Activated CD4-positive, alpha-beta T cell treated with anti-CD3 and anti-CD28 coated beads for 36 hours (primary cell): Measurements from ENCODE around the gene KCNG4. TPM values are rescaled to one million over a fixed set of nuclear protein-coding genes. Genes with fewer than 3 reads are reported as not detected.
"Not testable (repeated sequence)": the region's sequence is repeated elsewhere in the genome, so short reads cannot be mapped to it uniquely, and the experiment has no call there.

Experiments used
- ATAC-seq: fragments of 200-7000 bp; cut with Tn5 transposase; one replicate; pipeline ENCODE4 v1.10.0; 2021; ENCODE audit warnings: mild to moderate bottlenecking, moderate library complexity
- CTCF ChIA-PET: fragments of 350-600 bp; sonication (Branson Sonifier 250); formaldehyde crosslinking; loops from one replicate; lab custom pipeline; 2021; ENCODE audit warnings: antibody characterized with exemption; lab: Charles Lee
- POLR2A ChIA-PET: fragments of 350-600 bp; sonication (Branson Sonifier 250); formaldehyde crosslinking; loops from one replicate; lab custom pipeline; 2021; ENCODE audit warnings: antibody characterized with exemption, inconsistent platforms; lab: Charles Lee
- DNase-seq: peaks from one replicate; pipeline ENCODE4 v3.0.0-alpha.2; 2020
- H3K27ac Mint-ChIP-seq: one replicate; pipeline ENCODE4 v1.8.0; 2021; ENCODE audit warnings: mixed read lengths
- H3K27me3 Mint-ChIP-seq: one replicate; pipeline ENCODE4 v1.8.0; 2021; ENCODE audit warnings: mixed read lengths
- H3K36me3 Mint-ChIP-seq: one replicate; pipeline ENCODE4 v1.8.0; 2021; ENCODE audit warnings: low read depth, mixed read lengths
- H3K4me1 Mint-ChIP-seq: one replicate; pipeline ENCODE4 v1.8.0; 2021; ENCODE audit warnings: mixed read lengths
- H3K4me3 Mint-ChIP-seq: one replicate; pipeline ENCODE4 v1.8.0; 2021; ENCODE audit warnings: mild to moderate bottlenecking, moderate library complexity, mixed read lengths
- H3K9me3 Mint-ChIP-seq: one replicate; pipeline ENCODE4 v1.8.0; 2021; ENCODE audit warnings: low read depth, mixed read lengths
- intact Hi-C, 2 experiments: fragments of 100-400 bp; cut with DNase I in 1 of 2; cut with micrococcal nuclease in 1 of 2; formaldehyde crosslinking; loops; one replicate each; pipeline versions ENCODE4 v1.14.2 to v1.15.1; 2022 to 2024; cut with DNase I, micrococcal nuclease
- total RNA-seq, 2 experiments: library from RNA; stranded (reverse); gene quantifications; one replicate each; pipeline ENCODE4 v1.2.3, GENCODE V29; 2021

The KCNG4 gene
- total RNA-seq, 2 experiments from 2014 or later: not detected

GRCh38 chr16:84205976-84206691 lies 33.7 kb downstream of the KCNG4 start:
- ChIA-PET POLR2A (no interaction called here), CTCF (no interaction called here)
- ATAC-seq (no peak), DNase-seq (no peak)
- intact Hi-C loops: no loop called here
- H3K4me3 Mint-ChIP-seq: no peak overlapping the region
- H3K27me3 Mint-ChIP-seq: no peaks in the 10 kb centered on the region
- no peaks in the 10 kb centered on the region for H3K36me3 Mint-ChIP-seq
- H3K4me1 Mint-ChIP-seq: peaks cover 2% of the 10 kb centered on the region
- H3K9me3 Mint-ChIP-seq: no peaks in the 10 kb centered on the region
- no peak overlapping the region for H3K27ac Mint-ChIP-seq

- CTCF ChIA-PET, POLR2A ChIA-PET, ATAC-seq: not testable (repeated sequence)
These were observed 34.7 kb downstream of the KCNG4 start for GRCh38 chr16:84205123-84205522.

GRCh38 chr16:84204551-84204950 lies 35.3 kb downstream of the KCNG4 start:
- H3K36me3 Mint-ChIP-seq, H3K4me3 Mint-ChIP-seq, H3K27me3 Mint-ChIP-seq, CTCF ChIA-PET, H3K9me3 Mint-ChIP-seq, intact Hi-C loops, H3K27ac Mint-ChIP-seq, DNase-seq, ATAC-seq, POLR2A ChIA-PET, H3K4me1 Mint-ChIP-seq: not testable (repeated sequence)

More at GRCh38 chr16:84205123-84205522, 34.7 kb downstream of the KCNG4 start:
- H3K4me1 Mint-ChIP-seq, H3K27me3 Mint-ChIP-seq, intact Hi-C loops, H3K27ac Mint-ChIP-seq, H3K4me3 Mint-ChIP-seq, H3K9me3 Mint-ChIP-seq, DNase-seq, H3K36me3 Mint-ChIP-seq: not testable (repeated sequence)

GRCh38 chr16:84199861-84200260 lies 40.0 kb downstream of the KCNG4 start:
- Mint-ChIP-seq H3K4me1 (no peaks in the 10 kb centered on the region), H3K27ac (no peak overlapping the region), H3K9me3 (no peaks in the 10 kb centered on the region), H3K36me3 (no peaks in the 10 kb centered on the region), H3K4me3 (no peak overlapping the region), H3K27me3 (no peaks in the 10 kb centered on the region)
- ATAC-seq (no peak), DNase-seq (no peak)
- intact Hi-C loops: no loop called here
- CTCF ChIA-PET: interaction anchor here (0.7 to 1.2 kb wide), 2 partner anchors 13 to 94 kb away, joined by 3 to 4 read pairs; partner anchors contain the start of gene TAF1C
- POLR2A ChIA-PET: no interaction called here

GRCh38 chr16:84199097-84199496 lies 40.7 kb downstream of the KCNG4 start:
- Mint-ChIP-seq H3K4me3 (no peak overlapping the region), H3K4me1 (peaks cover 5% of the 10 kb centered on the region), H3K27me3 (no peaks in the 10 kb centered on the region), H3K27ac (no peak overlapping the region), H3K9me3 (no peaks in the 10 kb centered on the region), H3K36me3 (no peaks in the 10 kb centered on the region)
- DNase-seq: no peak
- no peak for ATAC-seq
- ChIA-PET CTCF (interaction anchor here (0.7 to 1.2 kb wide), 2 partner anchors 12 to 93 kb away, joined by 3 to 4 read pairs; partner anchors contain the start of gene TAF1C), POLR2A (no interaction called here)
- intact Hi-C loops: no loop called here

GRCh38 chr16:84198401-84198800 lies 41.4 kb downstream of the KCNG4 start:
- no peak for DNase-seq
- Mint-ChIP-seq H3K4me1 (peaks cover 12% of the 10 kb centered on the region), H3K27me3 (no peaks in the 10 kb centered on the region), H3K4me3 (no peak overlapping the region), H3K27ac (no peak overlapping the region), H3K36me3 (no peaks in the 10 kb centered on the region), H3K9me3 (no peaks in the 10 kb centered on the region)
- ChIA-PET POLR2A (no interaction called here), CTCF (no interaction called here)
- no peak for ATAC-seq
- intact Hi-C loops: no loop called here

GRCh38 chr16:84197466-84198128 lies 42.2 kb downstream of the KCNG4 start:
- DNase-seq (no peak), ATAC-seq (no peak)
- Mint-ChIP-seq H3K36me3 (no peaks in the 10 kb centered on the region), H3K4me3 (no peak overlapping the region), H3K9me3 (no peaks in the 10 kb centered on the region), H3K27ac (no peak overlapping the region), H3K4me1 (peaks cover 16% of the 10 kb centered on the region), H3K27me3 (no peaks in the 10 kb centered on the region)
- ChIA-PET POLR2A (no interaction called here), CTCF (no interaction called here)
- intact Hi-C loops: no loop called here

- ChIA-PET CTCF (no interaction called here), POLR2A (no interaction called here)
- H3K27me3 Mint-ChIP-seq: no peaks in the 10 kb centered on the region
- ATAC-seq (no peak), DNase-seq (no peak)
- H3K4me3 Mint-ChIP-seq: no peak overlapping the region
- H3K9me3 Mint-ChIP-seq: no peaks in the 10 kb centered on the region
- H3K36me3 Mint-ChIP-seq: no peaks in the 10 kb centered on the region
- H3K4me1 Mint-ChIP-seq: peaks cover 16% of the 10 kb centered on the region
- intact Hi-C loops: no loop called here
- H3K27ac Mint-ChIP-seq: no peak overlapping the region
These were observed 43.0 kb downstream of the KCNG4 start for GRCh38 chr16:84196727-84197394.

- H3K4me1 Mint-ChIP-seq: peaks cover 16% of the 10 kb centered on the region
- CTCF ChIA-PET: interaction anchor here (0.5 to 1.7 kb wide), 2 partner anchors 9 to 24 kb away, joined by 5 to 7 read pairs; no protein-coding TSS in a partner anchor
- POLR2A ChIA-PET: no interaction called here
- H3K27me3 Mint-ChIP-seq: no peaks in the 10 kb centered on the region
- no peak overlapping the region for H3K27ac Mint-ChIP-seq
- intact Hi-C loops: no loop called here
- DNase-seq (no peak), ATAC-seq (no peak)
- H3K9me3 Mint-ChIP-seq: no peaks in the 10 kb centered on the region
- no peak overlapping the region for H3K4me3 Mint-ChIP-seq
- no peaks in the 10 kb centered on the region for H3K36me3 Mint-ChIP-seq
These were observed 43.7 kb downstream of the KCNG4 start for GRCh38 chr16:84196101-84196500.

GRCh38 chr16:84195201-84196093 lies 44.4 kb downstream of the KCNG4 start:
- Mint-ChIP-seq H3K9me3 (no peaks in the 10 kb centered on the region), H3K27ac (no peak overlapping the region), H3K27me3 (no peaks in the 10 kb centered on the region), H3K4me3 (no peak overlapping the region), H3K4me1 (peaks cover 16% of the 10 kb centered on the region), H3K36me3 (no peaks in the 10 kb centered on the region)
- intact Hi-C loops: no loop called here
- POLR2A ChIA-PET: no interaction called here
- CTCF ChIA-PET: interaction anchor here (1.7 kb wide), 1 partner anchor 8 kb away, joined by 7 read pairs; no protein-coding TSS in a partner anchor
- no peak for DNase-seq
- no peak for ATAC-seq
